HEK293 (cell line): ENCODE results near the gene KMT2D.

ENCODE experiments used
- BCL11A ChIP-seq: fragments of 450-650 bp; formaldehyde crosslinking; IDR thresholded peaks from 2 replicates; pipeline ENCODE4 v1.5.1; 2016; ENCODE audit warnings: low read depth, missing biosample characterization, missing genetic modification characterization
- BCL6B ChIP-seq: fragments of 450-650 bp; formaldehyde crosslinking; IDR thresholded peaks from 2 replicates; pipeline ENCODE4 v1.5.1; 2017; ENCODE audit warnings: missing biosample characterization, missing genetic modification characterization
- HOXC10 ChIP-seq: sonication (generic); formaldehyde crosslinking; IDR thresholded peaks from 2 replicates; pipeline ENCODE4 v1.8.1; 2023; ENCODE audit warnings: mild to moderate bottlenecking, missing genetic modification reagents
- KLF16 ChIP-seq: fragments of 450-650 bp; formaldehyde crosslinking; IDR thresholded peaks from 2 replicates; pipeline ENCODE4 v1.5.1; 2017; ENCODE audit warnings: missing biosample characterization, missing genetic modification characterization
- MZF1 ChIP-seq: fragments of 450-650 bp; formaldehyde crosslinking; IDR thresholded peaks from 2 replicates; pipeline ENCODE4 v1.5.1; 2017; ENCODE audit warnings: missing biosample characterization, missing genetic modification characterization, borderline replicate concordance
- PRDM10 ChIP-seq: fragments of 450-650 bp; formaldehyde crosslinking; IDR thresholded peaks from 2 replicates; pipeline ENCODE4 v1.5.1; 2016; ENCODE audit warnings: missing biosample characterization, missing genetic modification characterization
- PRDM4 ChIP-seq: fragments of 450-650 bp; formaldehyde crosslinking; IDR thresholded peaks from 2 replicates; pipeline ENCODE4 v1.5.1; 2017; ENCODE audit warnings: missing biosample characterization, missing genetic modification characterization
- SP7 ChIP-seq: fragments of 450-650 bp; formaldehyde crosslinking; IDR thresholded peaks from 2 replicates; pipeline ENCODE4 v1.5.1; 2016; ENCODE audit warnings: missing biosample characterization, missing genetic modification characterization
- ZBTB11 ChIP-seq: fragments of 450-650 bp; formaldehyde crosslinking; conservative IDR thresholded peaks from 2 replicates; pipeline ENCODE4 v1.5.1; 2016; ENCODE audit warnings: low read depth, missing biosample characterization, missing genetic modification characterization
- ZBTB26 ChIP-seq: fragments of 450-650 bp; formaldehyde crosslinking; optimal IDR thresholded peaks from 2 replicates; pipeline ENCODE3; 2016; ENCODE audit warnings: missing biosample characterization, mild to moderate bottlenecking, missing genetic modification characterization
- ZBTB44 ChIP-seq: fragments of 450-650 bp; IDR thresholded peaks from 2 replicates; pipeline ENCODE4 v1.5.1; 2018; ENCODE audit warnings: missing biosample characterization, mild to moderate bottlenecking, missing genetic modification characterization
- ZFP3 ChIP-seq: fragments of 450-650 bp; formaldehyde crosslinking; IDR thresholded peaks from 2 replicates; pipeline ENCODE4 v1.5.1; 2016; ENCODE audit warnings: low read depth, missing biosample characterization, missing genetic modification characterization
- ZNF184 ChIP-seq: fragments of 450-650 bp; IDR thresholded peaks from 2 replicates; pipeline ENCODE4 v1.5.1; 2018; ENCODE audit warnings: missing biosample characterization, mild to moderate bottlenecking, missing genetic modification characterization
- ZNF23 ChIP-seq: fragments of 450-650 bp; formaldehyde crosslinking; IDR thresholded peaks from 2 replicates; pipeline ENCODE4 v1.5.1; 2016; ENCODE audit warnings: missing biosample characterization, missing genetic modification characterization, borderline replicate concordance
- ZNF350 ChIP-seq: fragments of 450-650 bp; formaldehyde crosslinking; IDR thresholded peaks from 2 replicates; pipeline ENCODE4 v1.5.0; 2017; ENCODE audit warnings: missing biosample characterization, mild to moderate bottlenecking, missing genetic modification characterization
- ZNF433 ChIP-seq: fragments of 450-650 bp; formaldehyde crosslinking; IDR thresholded peaks from 2 replicates; pipeline ENCODE4 v1.5.1; 2016; ENCODE audit warnings: missing biosample characterization, missing genetic modification characterization, low read depth
- ZNF529 ChIP-seq: fragments of 450-650 bp; formaldehyde crosslinking; IDR thresholded peaks from 2 replicates; pipeline ENCODE4 v1.5.1; 2017; ENCODE audit warnings: missing genetic modification characterization, missing biosample characterization; ENCODE audit not compliant: insufficient replicate concordance
- ZNF626 ChIP-seq: fragments of 450-650 bp; sonication (Bioruptor Pico); formaldehyde crosslinking; IDR thresholded peaks from 2 replicates; pipeline ENCODE4 v1.5.1; 2018; ENCODE audit warnings: missing biosample characterization, missing genetic modification characterization, inconsistent platforms
- ZNF658 ChIP-seq: fragments of 450-650 bp; formaldehyde crosslinking; IDR thresholded peaks from 2 replicates; pipeline ENCODE4; 2016; ENCODE audit warnings: missing biosample characterization, missing genetic modification characterization
- ZNF664 ChIP-seq: fragments of 450-650 bp; formaldehyde crosslinking; IDR thresholded peaks from 2 replicates; pipeline ENCODE4 v1.5.1; 2016; ENCODE audit warnings: missing biosample characterization, missing genetic modification characterization
- ZNF830 ChIP-seq: fragments of 450-650 bp; IDR thresholded peaks from 2 replicates; pipeline ENCODE4 v1.5.0; 2018; ENCODE audit warnings: missing biosample characterization, missing genetic modification characterization, low read depth, mild to moderate bottlenecking, moderate library complexity
- ZSCAN16 ChIP-seq: fragments of 450-650 bp; formaldehyde crosslinking; IDR thresholded peaks from 2 replicates; pipeline ENCODE4 v1.5.1; 2016; ENCODE audit warnings: missing biosample characterization, missing genetic modification characterization
- ZSCAN5A ChIP-seq: fragments of 450-650 bp; formaldehyde crosslinking; IDR thresholded peaks from 2 replicates; pipeline ENCODE4 v1.5.1; 2016; ENCODE audit warnings: missing biosample characterization, missing genetic modification characterization

KMT2D gene

GRCh38 chr12:49092086-49092815 lies 31.7 kb upstream of the KMT2D start (continued):
- TF ChIP-seq KLF16 (tag by site-specific recombination) (no peak), ZNF529 (tag by site-specific recombination) (no peak), PRDM10 (peak; percentile 97), MZF1 (no peak), ZNF350 (no peak), ZBTB11 (tag by site-specific recombination) (no peak), PRDM4 (tag by site-specific recombination) (no peak), ZNF433 (tag by site-specific recombination) (no peak), ZSCAN5A (tag by site-specific recombination) (no peak), BCL11A (tag by site-specific recombination) (no peak), HOXC10 (CRISPR knock-in tag) (no peak), ZNF658 (tag by site-specific recombination) (no peak), ZNF23 (tag by site-specific recombination) (no peak), ZNF626 (tag by site-specific recombination) (no peak), ZNF184 (no peak), ZBTB26 (peak; percentile 22), ZNF664 (tag by site-specific recombination) (no peak), BCL6B (tag by site-specific recombination) (no peak), ZNF830 (tag by site-specific recombination) (no peak), ZBTB44 (no peak), SP7 (tag by site-specific recombination) (no peak), ZFP3 (tag by site-specific recombination) (no peak), ZSCAN16 (tag by site-specific recombination) (no peak)
